ENCODE results near the gene MADD. TPM values are rescaled to one million over a fixed set of nuclear protein-coding genes. Genes with fewer than 3 reads are reported as not detected.

MADD gene
- total RNA-seq, 1 experiment from 2014 or later, result 46.2 TPM

- DNase-seq (ENCODE audit: low spot score), result no peak
Observed at GRCh38 chr11:47379317-47379716, 109.4 kb downstream of the MADD start.

Other genes with a start within 250 kb of the MADD start
- gene ARFGAP2, start 93.3 kb upstream of the MADD start, total RNA-seq (2014; rRNA removed; shearing (Covaris generic)), result 162 and 181 TPM in 2 replicates
- gene PACSIN3, start 83.7 kb upstream of the MADD start, total RNA-seq (2014; rRNA removed; shearing (Covaris generic)), result 2.6 and 3.7 TPM in 2 replicates
- gene DDB2, start 55.2 kb upstream of the MADD start, total RNA-seq (2014; rRNA removed; shearing (Covaris generic)), result 17.1 and 25.7 TPM in 2 replicates
- 42.9 and 48.5 TPM in 2 replicates for gene ACP2, start 21.3 kb upstream of the MADD start, total RNA-seq (2014; rRNA removed; shearing (Covaris generic))
- gene NR1H3, start 12.1 kb upstream of the MADD start, total RNA-seq (2014; rRNA removed; shearing (Covaris generic)), result 139 and 147 TPM in 2 replicates
- 0.05 TPM in 1 of 2 replicates, not detected in the other for gene MYBPC3, start 82.6 kb downstream of the MADD start, total RNA-seq (2014; rRNA removed; shearing (Covaris generic))
- not detected in 2 replicates for gene SPI1, start 108.4 kb downstream of the MADD start, total RNA-seq (2014; rRNA removed; shearing (Covaris generic))
- 56.0 and 67.0 TPM in 2 replicates for gene SLC39A13, start 138.5 kb downstream of the MADD start, total RNA-seq (2014; rRNA removed; shearing (Covaris generic))
- gene PSMC3, start 156.3 kb downstream of the MADD start, total RNA-seq (2014; rRNA removed; shearing (Covaris generic)), result 206 and 222 TPM in 2 replicates
- gene RAPSN, start 179.0 kb downstream of the MADD start, total RNA-seq (2014; rRNA removed; shearing (Covaris generic)), result not detected in 2 replicates